ENCODE results near the gene MPP4.
"Not testable (repeated sequence)": the region's sequence is repeated elsewhere in the genome, so short reads cannot be mapped to it uniquely, and the experiment has no call there.

Gene MPP4

DNA sequence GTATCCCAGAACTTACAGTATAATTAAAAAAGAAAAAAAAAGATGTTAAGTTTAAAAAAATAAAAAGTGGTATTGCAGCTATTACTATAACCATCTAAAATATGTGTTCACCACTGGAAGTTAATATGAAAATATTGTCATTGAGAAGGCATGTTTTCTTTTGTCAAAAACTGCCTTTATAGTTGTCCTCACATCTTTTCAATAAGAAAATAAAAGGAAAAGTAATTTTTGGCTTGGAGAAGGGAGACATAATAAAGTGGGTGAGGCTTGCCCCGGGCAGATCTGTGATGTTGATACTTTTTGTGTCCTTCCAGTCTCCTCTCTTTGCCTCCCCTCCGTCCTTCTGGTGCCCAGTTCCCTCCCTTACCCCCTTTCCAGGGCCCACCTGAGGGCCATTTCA lies 24.9 kb downstream of the MPP4 start:
- DNase-seq = no peak

DNA sequence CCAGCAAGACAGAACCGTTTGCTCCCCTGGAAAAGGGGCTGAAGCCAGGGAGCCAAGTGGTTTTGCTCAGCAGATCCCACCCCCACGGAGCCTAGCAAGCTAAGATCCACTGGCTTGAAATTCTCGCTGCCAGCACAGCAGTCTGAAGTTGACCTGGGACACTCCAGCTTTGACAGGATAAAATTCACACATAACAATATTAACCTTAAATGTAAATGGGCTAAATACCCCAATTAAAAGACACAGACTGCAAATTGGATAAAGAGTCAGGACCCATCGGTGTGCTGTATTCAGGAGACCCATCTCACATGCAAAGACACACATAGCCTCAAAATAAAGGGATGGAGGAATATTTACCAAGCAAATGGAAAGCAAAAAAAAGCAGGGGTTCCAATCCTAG lies 27.2 kb downstream of the MPP4 start:
- DNase-seq = not testable (repeated sequence)

DNA sequence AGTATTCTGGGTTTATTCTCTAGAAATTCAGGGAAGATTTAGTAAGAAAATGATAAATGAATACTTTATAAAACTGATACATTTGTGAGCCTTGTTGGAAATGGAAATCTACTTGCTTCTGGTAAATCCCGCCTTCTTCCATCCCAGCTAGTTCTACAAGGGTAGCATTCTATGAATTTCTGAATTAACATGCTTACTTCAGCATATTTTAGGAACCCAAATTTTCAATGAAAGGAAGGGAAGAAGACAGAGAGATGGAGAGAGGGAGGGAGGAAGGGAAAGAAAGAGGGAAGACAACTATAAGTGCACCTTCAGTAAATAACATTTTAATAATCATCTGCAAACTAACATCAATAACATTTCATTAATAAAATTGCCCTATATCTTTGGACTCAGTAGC lies 28.6 kb downstream of the MPP4 start:
- DNase-seq = no peak

DNA sequence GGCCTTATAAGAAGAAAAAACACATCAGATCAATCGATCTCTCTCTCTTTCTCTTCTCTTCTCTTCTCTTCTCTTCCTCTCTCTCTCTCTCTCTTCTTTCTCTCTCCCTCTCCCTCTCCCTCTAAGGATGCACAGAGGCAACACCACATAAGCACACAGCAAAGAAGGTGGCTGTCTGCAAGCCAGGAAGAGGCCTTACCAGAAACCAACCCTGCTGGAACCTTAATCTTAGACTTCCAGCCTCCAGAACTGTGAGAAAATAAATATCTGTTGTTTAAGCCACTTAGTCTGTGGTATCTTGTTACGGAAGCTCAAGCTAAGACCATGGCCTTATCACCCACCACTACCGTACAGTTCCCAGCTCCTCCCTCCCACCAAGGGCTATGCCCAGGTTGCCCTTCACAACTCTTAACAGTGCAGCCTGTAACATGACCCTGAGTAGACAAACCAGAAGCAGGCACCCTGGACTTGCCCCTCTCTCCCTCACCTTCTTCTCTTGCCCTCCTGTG lies 30.0 kb downstream of the MPP4 start:
- DNase-seq = peak; percentile 72

DNA sequence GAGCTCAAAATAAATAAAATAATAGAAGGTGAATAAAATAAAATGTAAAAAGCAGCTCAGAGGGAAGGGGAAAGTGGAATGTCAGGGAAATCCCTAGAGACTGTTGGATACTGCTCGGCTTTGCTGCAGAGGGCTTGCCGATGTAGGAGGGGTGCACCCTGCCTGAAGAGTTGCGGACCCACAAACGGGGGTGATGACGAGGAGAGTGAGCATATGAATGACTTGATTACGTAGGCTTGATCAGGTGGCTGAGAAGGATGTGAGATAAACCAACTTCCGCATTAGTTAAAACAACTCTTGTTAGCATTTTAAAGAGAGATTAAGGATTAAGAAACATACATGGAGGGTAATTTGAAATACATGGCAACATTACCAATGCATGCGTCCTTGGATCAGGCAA lies 34.1 kb downstream of the MPP4 start:
- no peak for DNase-seq

DNA sequence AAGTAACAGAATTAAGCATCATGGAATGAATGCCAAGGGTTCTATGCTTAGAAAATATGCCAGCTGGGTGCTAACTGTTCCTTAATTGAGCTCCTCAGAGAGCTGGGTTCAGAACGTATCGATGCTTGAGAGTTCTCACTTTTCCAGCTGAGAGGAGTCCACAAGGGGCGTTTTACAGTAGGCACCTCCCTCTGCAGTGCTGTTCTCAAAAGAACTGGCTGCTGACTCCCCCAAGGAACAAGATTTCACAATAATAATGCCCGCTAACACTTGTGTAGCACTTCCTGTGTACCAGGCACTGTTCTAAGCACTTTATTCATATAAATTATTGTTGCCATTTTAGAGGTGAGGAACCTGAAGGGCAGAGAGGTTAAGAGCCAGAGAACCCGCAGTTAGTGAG lies 37.1 kb downstream of the MPP4 start:
- peak; percentile 44 for DNase-seq

DNA sequence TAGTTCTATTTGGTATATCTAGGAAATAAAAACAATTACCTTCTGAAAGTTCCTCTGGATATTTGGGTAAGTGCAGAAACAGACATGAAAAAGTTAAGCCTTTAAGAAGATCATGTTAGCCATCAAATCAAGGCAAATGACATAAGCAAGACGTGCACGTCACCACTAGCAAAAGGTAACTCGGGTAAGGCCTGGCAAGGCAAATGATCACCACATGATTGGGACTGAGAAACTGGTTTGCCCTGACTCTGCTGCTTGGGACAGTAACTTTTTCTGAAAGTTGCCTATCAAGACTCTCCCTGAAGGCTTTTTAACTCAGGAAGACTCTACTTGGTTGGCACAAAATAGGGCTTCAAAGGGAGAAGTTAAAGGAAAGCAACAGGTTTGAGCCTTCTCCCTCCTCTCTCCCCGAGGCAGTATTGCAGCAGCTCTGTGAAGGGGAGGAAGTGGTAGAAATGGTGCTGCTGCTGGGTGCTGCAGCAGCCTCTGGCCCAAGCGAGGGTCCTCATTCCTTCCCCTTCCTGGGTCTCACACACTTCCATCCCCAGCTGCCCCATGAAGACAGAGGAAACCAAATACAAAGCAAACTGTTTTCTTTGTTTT lies 38.0 kb downstream of the MPP4 start:
- peak; percentile 15 for DNase-seq

DNA sequence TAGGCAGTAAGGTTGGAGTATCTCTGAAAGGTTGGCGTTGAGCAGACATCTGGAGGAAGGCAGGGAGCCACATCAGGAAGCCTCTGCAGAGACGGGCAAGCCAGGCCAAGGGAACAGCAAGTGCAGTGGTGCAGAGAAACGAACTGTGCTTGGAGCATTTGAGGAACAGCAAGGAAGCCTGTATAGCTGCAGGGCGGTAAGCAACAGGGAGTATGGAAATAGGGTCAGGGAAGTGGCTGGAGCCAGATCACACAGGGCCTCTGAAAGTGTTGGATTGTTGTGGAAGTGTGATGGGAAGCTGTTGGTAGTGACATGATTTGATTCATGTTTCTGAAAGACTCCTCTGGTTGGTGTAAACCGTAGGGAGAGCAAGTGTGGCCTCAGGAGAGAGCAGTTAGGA lies 41.7 kb downstream of the MPP4 start:
- DNase-seq = no peak

DNA sequence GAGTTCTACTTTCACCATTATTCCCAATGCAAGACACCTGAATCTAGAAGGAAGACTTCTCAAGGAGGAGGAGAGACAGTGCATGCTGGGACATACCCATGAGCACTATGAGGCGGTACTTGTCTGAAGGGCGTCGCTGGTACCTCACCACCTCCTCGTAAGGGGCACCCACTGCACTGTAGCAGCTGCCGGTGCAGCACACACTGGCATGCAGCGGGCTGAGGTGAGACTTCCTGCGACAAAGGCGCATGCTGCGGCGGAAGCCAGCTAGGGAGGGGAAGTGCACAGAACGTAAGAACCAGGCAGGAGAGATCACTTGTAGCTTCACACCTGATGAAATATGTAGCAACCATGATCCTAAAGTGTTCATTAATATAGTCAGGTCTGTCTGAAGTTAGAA lies 42.3 kb downstream of the MPP4 start:
- DNase-seq = no peak

DNA sequence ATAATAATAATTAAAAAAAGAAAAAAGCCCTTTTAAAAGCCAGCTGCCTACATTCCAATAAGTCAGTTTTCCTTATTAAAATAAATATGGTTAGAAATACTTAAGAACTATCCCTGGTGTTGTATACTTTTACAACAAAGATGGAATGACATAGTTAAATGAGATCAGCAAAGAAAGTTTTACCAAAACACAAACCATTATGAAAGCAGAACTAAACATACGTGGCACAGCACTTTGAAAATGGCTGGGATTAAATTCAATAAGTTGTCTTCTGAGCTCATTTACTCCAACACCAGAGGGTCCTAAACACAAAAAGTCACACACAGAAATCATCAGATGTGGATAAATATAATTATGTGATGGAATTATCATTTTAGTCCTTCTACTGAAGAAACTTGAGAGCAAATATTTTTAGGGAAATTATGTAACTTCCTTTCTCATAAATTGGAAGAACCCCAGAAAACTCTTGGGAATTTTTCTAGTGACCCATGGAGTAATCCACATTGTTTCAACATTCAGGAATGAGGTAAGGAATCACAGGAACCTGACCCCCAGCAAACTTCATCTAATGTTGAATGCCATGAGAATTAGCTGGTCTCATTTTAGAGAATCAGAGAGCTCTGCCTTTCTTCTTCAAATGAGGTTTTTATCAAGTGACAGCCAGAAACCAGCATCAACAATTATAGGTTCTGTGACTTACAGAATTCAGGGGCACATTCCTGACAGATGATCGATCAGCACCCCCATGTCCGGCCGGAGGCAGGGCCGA lies 43.6 kb downstream of the MPP4 start:
- no peak for DNase-seq

DNA sequence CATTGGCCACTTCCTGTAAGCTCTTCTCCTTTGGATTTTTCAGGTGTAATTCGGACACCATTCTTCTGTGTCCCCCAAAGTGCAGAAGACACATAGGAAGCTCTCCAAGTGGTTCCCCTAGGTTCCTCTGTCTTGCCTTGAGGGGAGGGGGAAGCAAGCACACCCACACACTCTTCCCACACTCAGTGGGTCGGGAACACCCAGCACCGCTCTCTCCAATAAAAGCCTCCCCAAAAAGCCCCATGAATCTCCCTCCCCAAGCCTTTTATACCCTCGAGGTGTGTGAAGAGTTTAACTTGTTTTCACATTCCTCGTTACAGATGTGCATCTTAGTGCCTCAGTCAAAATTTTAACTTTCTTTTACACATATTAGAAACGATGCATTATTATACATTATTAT lies 45.2 kb downstream of the MPP4 start:
- DNase-seq = no peak

DNA sequence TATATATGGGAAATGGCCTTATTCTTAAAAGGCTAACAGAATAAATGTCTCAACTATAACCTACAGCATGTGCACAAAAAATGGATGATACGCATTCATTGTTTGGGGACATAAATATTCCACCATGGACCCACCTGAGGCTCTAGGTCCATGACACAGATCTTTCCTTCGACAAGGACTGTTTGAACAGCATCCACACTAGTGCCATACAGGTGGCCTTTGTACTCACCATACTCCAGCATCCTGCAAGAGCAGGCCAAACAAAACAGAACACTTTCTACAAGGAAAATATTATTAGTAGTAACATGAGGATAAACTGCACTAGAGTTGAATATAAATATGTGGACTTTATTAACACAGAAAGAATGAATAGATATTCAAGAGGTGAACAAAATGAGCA lies 49.0 kb downstream of the MPP4 start:
- DNase-seq = no peak

DNA sequence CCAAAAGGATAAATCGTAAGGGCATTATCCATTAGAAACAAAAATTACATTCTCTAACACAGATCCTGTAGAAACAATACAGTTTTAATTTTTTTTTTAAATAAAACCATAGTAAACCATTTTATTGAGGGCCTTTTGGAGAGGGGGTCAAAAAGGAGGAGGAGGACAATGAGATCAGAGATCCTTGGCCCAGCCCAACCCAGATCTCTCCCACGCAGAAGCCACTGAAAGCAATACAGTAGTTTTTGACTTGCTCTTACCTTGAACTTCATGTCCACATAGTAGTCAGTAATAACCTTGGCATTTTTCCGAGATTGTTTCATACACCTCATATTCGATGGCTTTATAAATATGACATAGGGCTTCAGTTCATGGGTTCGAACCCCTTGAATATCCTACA lies 51.0 kb downstream of the MPP4 start:
- DNase-seq = no peak

DNA sequence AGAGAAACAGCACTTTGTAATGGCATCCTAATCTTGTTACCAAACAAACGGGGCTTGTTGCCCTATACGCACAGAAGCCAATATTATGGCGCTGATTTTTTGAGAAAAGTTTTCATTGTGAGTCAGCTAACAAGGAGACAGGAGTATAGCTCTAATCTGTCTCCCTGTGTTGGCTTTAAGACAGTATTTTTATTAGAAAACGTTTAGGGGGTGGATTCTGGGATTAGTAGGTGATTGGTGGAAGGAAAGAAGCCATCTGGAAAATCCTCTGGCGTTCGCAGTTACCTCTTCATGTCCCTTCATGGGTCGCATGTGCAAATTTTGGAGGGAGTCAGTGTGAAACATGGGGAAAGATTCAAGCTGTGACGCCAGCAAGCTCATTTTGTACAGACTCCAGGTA lies 54.4 kb downstream of the MPP4 start:
- no peak for DNase-seq

DNA sequence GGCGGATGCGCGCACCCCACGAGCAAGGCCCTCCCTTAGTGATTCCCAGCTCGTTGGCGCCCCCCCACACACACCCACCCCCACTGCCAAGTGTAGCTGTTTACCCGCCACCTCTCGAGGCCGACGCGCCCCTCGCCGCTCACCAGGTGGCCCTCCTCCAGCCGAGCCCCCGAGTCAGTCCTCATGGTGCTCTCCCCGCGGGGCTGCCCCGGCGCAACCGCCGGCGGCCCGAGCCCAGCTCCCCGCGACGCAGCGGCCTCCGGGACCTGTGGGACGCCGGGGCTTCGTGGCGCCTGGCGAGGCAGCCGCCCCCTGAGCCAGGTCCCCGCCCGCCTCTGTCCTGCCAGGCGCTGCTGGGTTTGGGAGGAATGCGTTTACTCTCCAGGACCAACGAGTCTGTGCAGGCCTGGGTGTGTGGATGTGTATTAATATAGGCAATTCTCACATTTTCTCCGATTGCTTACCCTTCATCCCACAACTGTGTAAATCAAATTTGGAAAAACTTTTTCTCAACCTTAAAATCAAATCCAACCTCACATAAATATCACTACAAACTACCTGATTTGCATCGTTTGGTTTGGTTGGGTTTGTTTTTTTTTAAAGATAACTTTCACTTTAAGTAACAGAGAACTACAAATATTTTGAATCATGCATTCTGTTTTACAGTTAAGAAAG lies 55.1 kb downstream of the MPP4 start, which contains the start of gene TMEM237:
TMEM237 (minus strand) TSS at position 288 of the 675 bp plus-strand sequence; CDS start at position 185, 103 bp downstream.
- peak; percentile 51 for DNase-seq

DNA sequence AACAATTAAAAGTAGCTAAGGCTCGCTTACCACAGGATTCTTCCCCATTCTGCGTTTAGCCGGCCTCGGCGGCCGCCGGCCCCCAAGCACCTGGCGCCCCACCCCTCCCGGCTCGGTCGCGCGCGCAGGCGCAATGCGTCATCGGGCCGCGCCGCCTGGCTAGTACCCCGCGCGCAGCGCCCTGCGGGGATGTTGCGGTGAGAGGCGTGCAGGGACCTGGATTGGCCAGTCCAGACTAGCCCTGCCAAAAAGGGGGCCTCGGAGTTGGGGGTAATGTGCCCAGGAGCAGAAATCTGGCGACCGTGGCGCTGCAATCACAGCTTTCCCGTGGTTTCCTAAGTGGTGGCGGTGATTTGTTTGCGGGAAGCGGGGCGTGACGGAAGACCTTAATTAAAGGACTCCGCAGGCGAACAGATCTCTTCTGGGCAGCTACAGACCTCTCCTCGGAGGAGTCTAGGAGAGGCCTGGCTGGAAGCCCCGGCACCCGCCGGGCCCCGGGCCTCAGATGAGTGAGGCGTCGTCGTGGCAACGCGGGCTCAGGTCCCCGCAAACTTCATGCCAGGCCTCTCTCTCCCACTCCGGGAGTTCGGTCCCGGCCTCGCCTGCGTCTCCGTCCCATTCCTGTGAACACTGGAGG lies 55.7 kb downstream of the MPP4 start:
- peak; percentile 86 for DNase-seq

DNA sequence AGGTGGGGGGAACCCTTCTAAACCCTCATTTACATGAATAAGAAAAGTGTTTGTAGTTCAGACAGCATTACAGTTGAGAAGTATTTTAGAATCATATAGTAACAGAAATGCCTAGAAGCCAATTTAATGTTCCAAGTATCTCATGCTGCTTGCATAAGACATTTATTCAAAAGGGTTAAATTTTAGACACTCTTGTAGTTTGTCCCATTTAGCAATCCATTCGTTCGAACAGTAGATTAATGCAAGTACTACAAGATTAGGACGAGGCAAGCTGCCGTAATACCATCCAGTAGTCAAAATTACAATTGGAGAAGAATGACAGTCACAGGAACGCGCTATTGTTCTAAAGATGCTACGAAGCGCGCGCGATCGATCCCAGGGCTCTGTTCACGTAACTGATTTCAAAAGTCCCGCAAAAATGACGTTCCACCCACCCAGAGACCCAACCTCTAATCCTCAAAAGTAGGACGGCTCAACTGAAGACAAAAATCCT lies 56.3 kb downstream of the MPP4 start:
- DNase-seq = peak; percentile 81

DNA sequence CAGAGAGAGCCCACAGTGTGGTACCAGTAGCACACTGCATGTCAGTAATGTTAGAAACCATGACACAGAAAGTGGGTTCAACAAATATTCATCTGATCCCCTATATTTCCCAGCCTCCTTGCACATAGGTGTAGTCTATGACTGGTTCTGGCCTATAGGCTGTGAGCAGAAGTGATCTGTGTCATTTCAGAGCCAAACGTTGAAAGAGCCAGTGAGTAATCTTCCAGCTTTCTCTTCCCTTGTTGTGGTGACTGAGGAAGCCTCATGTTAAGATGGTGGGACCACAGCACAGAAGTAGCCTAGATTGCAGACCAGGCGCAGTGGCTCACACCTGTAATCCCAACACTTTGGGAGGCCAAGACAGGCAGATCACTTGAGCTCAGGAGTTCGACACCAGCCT lies 59.2 kb downstream of the MPP4 start:
- DNase-seq = no peak

DNA sequence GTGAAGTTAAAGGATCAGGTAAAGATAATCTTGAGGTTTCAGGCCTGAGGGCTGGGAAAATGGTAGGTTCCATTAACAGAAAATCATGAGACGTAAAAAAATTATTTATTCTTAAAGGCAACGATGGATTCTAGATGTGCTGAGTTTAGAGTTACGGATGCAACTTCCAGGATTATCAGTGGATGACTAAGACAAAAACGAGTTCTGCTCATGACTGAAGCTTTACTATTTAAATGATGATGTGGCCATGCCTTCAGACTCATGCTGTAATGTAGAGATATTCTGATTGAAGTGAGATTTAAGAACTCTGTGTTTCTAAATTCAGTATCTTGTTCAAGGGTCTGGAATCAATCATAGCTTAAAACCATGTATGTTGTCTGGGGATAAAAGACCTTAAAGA lies 60.1 kb downstream of the MPP4 start:
- no peak for DNase-seq

DNA sequence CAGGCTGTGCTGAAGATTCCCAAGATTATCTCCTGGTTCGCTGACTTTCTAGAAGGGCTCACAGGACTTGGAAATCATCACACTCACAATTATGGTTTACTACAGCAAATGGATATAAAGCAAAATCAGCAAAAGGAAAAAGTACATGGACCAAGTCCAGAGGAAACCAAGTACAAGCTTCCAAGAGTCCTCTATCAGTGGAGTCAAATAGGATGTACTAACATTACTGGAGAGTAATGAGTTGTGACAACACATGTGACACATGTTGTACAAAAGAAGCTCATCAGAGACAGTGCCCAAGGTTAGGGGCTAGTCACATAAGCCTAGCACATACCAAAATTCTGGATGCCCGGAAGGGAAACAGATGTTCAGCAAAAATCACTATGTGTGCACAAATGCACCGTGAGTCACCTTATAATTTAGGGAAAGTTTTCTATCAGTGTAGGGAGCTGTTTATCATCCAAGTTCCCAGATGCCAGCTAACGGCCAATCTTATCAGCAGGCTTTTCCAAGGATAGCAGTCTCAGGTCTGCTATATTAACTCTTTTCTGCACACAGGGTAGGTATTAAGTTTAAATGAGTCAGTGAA lies 64.7 kb downstream of the MPP4 start:
- DNase-seq = no peak

DNA sequence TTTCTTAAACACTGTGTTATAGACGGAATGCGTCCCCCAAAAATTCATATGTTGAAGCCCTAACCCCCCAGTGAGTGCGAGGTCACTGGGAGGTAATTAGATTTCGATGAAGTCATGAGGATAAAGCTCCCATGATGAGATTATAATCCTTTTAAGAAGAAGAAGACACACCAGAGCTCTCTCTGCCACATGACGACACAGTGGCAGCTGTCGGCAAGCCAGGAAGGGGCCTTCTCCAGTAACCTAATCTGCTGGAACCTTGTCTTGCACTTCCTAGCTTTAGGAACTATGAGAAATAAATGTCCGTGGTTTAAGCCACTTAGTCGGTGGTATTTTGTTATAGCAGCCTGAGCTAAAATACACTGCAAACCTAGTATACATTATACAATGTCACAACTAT lies 67.4 kb downstream of the MPP4 start:
- DNase-seq = no peak

DNA sequence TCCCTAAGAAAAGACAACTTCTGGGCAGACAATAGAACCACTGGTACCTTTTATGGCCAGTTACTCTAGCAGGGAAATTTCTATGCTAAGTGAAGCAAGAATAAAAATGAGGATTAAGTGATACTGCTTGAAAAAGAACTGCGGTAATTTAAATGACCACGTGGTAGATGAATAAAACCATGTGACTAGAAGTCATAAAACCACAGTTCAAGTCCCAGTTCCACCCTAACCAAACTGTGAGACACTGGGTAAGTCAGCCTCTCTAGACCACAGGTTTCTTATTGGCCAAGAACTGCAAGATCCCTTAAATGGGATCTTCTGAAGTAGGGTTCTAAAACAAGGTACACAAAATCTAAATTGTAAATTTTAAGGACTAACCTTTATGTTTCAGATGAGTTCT lies 67.9 kb downstream of the MPP4 start:
- DNase-seq = no peak

DNA sequence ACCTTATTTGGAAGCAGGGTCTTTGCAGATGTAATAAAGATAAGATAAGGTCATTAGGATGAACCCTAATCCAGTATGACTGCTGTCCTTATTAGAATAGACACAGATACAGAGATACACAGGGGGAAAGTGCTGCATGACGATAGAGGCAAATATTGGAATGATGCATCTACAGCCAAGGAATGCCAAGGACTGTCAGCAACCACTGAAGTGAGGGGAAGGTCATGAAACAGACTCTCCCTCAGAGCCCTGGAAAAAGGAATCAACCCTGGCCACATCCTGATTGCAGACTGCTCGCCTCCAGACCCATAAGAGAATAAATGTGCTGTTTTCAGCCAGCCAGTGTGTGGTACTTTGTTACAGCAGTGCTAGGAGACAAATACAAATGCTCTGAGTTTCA lies 69.9 kb downstream of the MPP4 start:
- no peak for DNase-seq

Measured in hematopoietic multipotent progenitor cell treated with erythropoietin and hydrocortisone succinate and interleukin-3 and kit ligand, for 4 days (in vitro differentiated cells).